ENCODE measurements around the gene FAM53B.
A peak's percentile ranks its signal among the peaks of the same experiment; 100 is the strongest.
"Not testable (repeated sequence)": the region's sequence is repeated elsewhere in the genome, so short reads cannot be mapped to it uniquely, and the experiment has no call there.

FAM53B gene

GRCh38 chr10:124624466-124624865 lies 119.7 kb downstream of the FAM53B start:
- DNase-seq: no peak

DNA sequence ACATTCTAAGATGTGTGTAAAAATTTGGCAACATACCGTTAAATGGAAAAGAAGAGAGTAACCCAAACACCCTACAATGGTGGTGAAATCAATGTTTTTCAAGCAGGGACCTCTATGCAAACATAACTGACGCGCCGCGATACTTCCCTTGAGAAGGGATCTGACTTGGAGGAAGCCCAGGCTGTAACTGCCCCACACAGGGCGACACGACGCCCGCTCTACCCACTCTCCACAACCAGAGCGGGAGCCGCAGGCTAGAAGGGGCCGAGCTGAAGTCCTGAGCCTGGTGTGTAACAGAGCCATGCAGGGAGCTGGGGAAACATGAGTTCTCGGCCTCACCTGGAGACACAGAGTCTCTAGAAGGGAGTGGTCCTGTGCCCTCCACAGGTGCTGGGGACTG lies 120.2 kb downstream of the FAM53B start:
- DNase-seq: no peak

- no peak for DNase-seq
Observed at GRCh38 chr10:124622866-124623536, 121.2 kb downstream of the FAM53B start.

GRCh38 chr10:124622158-124622557 lies 122.0 kb downstream of the FAM53B start:
- no peak for DNase-seq

- no peak for DNase-seq
Observed at GRCh38 chr10:124621637-124622036, 122.5 kb downstream of the FAM53B start.

DNA sequence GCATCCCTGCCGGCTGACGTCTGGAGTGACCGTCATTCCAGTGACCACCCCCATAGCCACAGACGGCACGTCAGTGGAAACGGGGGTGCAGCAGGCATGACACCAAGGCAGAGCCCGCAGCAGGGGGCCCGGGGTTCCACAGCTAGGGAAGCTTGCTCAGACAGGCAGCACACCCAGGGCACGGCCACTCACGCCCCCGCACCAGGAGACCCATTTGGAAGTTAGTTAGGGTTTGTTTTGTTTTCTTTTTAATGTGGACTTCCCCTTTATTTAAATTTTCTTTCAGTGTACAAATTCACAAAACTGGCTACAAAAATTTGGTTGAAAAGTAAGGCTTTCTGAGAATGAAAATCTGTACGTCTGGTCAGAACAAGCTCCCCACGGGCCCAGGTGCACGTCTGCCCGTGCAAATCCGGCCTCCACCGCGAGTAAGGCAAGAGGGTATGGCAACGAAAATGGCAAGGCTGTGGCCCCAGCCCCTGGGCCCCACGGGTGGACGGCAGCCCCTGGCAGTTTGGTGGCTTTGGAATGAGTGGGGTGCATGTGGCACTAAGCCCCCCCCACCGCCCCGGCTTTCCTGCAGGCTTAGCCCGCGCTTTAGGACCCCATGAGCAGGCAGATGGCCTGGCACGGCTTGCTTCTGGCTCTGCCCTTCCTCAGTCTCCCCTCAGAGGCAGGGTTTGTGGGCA lies 124.2 kb downstream of the FAM53B start:
- DNase-seq: no peak

- DNase-seq: no peak
Observed at GRCh38 chr10:124619195-124619594, 125.0 kb downstream of the FAM53B start.

GRCh38 chr10:124618470-124619073 lies 125.6 kb downstream of the FAM53B start:
- DNase-seq: no peak

DNA sequence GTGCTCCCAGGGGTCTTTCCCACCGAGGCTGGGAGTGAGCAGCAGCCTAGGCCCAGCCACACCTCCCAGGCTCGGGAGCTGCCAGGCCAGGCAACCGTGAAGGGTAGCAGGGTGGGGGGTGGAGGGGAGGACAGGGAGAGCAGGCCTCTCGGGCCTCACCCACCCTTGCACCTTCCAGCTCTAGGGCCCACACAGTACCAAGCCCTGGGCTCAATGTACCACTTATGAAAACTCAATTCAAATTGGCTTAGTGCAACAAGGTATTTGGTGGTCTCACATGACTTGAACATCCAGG lies 127.4 kb downstream of the FAM53B start:
- no peak for DNase-seq

GRCh38 chr10:124616040-124616835 lies 127.9 kb downstream of the FAM53B start:
- DNase-seq: no peak

DNA sequence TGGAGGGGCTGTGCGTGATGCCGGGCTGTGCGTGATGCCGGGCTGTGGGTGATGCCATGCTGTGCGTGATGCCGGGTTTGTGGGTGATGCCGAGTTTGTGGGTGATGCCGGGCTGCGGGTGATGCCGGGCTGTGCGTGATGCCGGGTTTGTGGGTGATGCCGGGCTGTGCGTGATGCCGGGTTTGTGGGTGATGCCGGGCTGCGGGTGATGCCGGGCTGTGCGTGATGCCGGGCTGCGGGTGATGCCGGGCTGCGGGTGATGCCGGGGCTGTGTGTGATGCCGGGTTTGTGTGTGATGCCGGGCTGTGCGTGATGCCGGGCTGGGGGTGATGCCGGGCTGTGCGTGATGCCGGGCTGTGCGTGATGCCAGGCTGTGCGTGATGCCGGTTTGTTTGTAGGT lies 128.9 kb downstream of the FAM53B start:
- DNase-seq: no peak

DNA sequence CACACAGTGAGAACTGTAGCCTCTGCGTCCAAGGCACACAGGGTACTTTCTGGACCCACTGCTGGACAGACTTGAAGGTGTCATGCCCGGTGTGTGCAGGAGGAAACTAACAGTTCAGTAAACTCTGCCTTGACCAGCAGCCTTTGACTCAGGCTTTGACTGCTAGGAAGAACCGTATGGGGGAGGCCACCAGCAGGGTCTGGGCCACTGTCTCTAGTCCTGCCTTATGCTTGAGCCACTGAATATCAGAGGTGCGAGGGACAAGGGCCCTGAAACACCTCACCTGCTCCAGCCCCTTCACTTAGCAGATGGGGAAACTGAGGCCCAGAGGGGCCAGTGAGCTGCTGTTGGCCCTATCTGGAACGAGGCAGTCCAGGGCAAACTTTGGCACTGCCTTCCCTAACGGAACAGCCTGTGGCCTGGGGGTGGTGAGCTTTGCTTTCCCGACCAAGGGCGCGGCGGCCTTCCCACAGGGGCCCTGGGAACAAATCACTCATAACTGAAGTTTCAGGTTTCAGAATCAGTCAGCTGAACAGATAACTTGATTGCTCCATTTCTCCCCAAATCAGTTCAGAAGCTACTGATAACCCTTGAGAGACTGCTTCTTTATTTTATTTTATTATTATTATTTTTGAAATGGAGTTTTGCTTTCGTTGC lies 130.0 kb downstream of the FAM53B start:
- peak; percentile 75 for DNase-seq

DNA sequence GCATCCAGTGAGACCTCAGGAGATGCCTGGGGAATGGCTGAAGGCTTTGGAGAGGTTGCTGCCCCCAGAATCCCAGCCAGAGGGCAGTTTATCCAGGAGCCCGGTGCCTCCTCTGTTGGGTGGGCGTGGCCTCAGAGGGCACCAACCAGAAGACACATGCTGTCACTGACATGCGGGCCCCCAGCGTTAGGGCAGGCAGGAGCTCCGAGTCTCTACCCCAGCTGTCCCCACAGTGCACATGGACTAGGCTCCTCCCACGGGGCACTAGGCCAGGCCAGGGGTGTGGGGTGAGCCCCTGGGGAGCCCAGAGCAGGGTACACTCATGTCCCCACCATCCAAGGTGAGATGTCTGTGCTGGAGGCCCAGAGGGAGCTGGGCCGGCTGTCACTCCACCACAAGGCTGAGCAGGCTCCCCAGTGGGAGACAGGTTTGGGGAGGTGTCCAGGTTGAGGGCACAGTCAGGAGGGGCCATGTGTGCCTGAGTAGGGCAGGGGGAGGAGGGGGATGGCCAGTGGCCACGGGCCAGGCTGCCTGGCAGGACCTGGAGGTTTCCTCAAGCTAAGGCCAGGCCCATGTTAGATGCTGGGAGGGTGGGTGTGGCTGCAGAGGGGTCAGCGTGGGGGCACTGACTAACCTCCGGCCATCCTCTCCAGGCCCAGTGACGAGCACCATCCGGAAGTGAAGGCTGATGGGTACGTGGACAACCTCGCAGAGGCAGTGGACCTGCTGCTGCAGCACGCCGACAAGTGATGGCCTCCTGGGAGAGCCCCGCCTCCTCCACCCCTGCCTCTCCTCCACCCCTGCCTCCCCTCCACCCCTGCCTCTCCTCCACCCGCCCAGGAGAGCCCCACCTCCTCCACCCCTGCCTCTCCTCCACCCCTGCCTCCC lies 131.3 kb downstream of the FAM53B start:
- no peak for DNase-seq

DNA sequence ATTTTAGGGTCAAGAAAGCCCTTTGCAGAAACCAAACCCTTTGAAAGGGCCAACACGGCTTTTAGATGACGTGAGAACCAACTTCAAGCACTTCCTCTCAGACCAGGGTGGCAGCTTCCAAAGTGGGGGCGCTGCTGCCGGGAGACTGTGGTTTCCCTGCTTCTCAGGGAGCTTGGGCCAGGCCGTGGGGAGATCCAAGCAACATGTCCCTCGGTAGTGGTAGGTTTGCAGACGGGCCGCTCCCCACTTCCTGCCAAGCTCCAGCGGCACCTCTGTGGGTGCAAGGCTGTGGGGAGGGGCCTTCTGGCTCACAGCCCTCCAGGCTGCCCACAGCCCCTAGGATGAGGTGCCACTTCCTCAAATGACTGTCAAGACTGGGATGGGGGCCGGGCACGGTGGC lies 132.4 kb downstream of the FAM53B start:
- DNase-seq: no peak

DNA sequence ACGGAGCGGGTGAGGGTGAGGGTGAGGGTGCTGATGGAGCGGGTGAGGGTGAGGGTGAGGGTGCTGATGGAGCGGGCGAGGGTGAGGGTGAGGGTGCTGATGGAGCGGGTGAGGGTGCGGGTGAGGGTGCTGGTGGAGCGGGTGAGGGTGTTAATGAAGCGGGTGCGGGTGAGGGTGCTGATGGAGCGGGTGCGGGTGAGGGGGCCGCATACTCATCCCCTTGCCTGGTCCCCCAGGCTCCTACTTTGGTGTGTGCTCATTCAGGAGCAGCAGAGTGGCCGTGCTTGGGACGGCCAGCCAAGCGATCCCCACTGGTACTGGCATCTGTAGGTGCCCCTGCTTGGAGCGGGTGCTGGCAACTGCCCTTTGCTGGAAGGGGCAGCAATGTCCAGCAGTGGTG lies 133.3 kb downstream of the FAM53B start:
- DNase-seq: not testable (repeated sequence)

GRCh38 chr10:124610186-124610585 lies 134.0 kb downstream of the FAM53B start:
- DNase-seq: not testable (repeated sequence)

DNA sequence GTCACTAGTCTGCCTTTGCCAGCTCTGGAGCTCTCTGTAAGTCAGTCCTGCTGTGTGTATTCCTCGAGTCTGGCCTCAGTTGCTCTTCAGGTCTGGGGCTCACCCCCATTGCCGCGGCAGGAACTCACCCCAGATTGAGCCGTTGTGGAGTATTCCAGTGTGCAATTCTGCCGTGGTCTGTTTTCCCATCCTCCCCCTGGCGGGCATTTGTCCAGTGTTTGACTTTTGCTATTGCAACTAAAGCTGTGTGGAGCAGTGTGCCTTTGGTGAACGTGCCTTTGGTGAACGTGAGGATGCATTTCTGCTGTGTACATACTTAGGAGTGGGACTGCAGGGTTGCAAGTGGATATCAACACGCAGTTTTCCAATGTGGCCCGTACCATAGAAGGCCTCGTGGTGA lies 134.5 kb downstream of the FAM53B start:
- no peak for DNase-seq

DNA sequence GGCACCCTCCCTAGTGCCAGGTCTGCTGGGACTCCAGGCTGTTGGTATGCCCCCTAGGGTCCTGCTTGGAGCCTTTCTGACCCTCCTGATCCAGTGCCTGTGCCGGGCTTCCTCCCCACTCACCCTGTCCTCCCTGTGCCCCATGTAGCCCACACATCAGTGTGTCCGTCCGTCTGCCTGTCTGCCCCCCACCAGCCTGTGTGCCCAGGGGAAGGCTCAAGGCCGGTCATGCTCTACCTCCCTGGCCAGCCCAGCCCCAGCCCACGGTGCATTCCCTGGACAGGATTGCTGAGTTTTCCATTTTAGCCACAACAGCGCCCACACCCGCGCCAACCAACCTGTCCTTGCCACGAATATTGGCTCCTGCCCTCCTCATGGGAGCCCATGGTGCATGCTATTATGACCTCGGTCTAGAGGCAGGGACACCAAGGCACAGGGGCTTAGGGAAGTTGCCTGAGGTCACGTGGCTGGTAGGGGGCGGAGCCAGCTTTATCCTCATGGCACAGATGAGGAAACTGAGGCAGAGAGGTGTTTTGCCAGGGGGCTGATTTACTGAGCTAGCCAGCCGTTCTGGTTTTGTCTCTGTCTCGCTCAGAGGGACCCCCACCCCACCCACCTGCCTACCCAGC lies 136.0 kb downstream of the FAM53B start:
- no peak for DNase-seq

GRCh38 chr10:124607693-124608092 lies 136.5 kb downstream of the FAM53B start:
- no peak for DNase-seq

DNA sequence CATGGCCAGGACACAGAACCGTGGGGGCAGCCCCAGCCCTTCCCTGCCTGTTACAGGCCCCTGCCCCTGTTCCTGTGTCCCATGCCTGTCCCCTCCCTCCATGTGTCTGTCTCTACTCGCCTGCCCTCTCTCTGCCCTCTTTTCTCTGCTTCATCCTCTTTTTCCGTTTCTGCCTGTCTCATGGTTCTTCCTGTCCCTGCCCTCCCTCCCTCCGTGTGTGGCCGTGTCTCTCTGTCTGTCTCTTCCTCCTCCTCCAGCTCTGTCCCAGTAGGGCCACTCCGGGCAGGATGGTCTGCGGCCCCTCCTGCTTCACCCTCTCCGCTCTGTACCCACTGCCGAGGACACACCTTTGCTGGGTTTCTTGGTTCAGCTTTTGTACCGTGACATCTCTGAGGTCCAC lies 137.4 kb downstream of the FAM53B start:
- DNase-seq: no peak
